Natural killer cell (primary cell): Measurements from ENCODE around the gene SEC24D. TPM values are rescaled to one million over a fixed set of nuclear protein-coding genes. Genes with fewer than 3 reads are reported as not detected.
"Not testable (repeated sequence)": the region's sequence is repeated elsewhere in the genome, so short reads cannot be mapped to it uniquely, and the experiment has no call there.

Source experiments
- ATAC-seq, 3 donors: fragments of 150-1000 bp in 2 of 3; fragments of 200-7000 bp in 1 of 3; cut with Tn5 transposase; 1 replicate in 1 of 3; 2 replicates in 2 of 3; pipeline ENCODE4 v1.10.0; 2021; ENCODE audit warnings: mild to moderate bottlenecking in 2 of 3, moderate library complexity in 2 of 3
- DNase-seq, 2 donors: peaks; one replicate each; pipeline versions ENCODE4 v3.0.0 to v3.0.0-alpha.2; 2013 to 2021; ENCODE audit warnings: mixed read lengths in 1 of 2
- H3K27ac ChIP-seq: one replicate; pipeline ENCODE4 v1.5.1; 2013; ENCODE audit warnings: mild to moderate bottlenecking, low read length
- H3K27me3 ChIP-seq: one replicate; pipeline ENCODE4 v1.6.1; 2013; ENCODE audit warnings: low read length; ENCODE audit not compliant: control insufficient read depth, insufficient read depth
- H3K36me3 ChIP-seq: one replicate; pipeline ENCODE4 v1.6.1; 2013; ENCODE audit warnings: low read length; ENCODE audit not compliant: control insufficient read depth, insufficient read depth
- H3K4me1 ChIP-seq: one replicate; pipeline ENCODE4 v1.6.1; 2013; ENCODE audit warnings: low read length; ENCODE audit not compliant: control insufficient read depth, insufficient read depth
- H3K4me3 ChIP-seq: one replicate; pipeline ENCODE4 v1.5.1; 2013; ENCODE audit warnings: low read length
- H3K9me3 ChIP-seq: one replicate; pipeline ENCODE4 v1.6.1; 2013; ENCODE audit warnings: low read length; ENCODE audit not compliant: control insufficient read depth, insufficient read depth
- H3K27ac Mint-ChIP-seq, 2 donors: one replicate each; pipeline ENCODE4 v1.8.0; 2022; ENCODE audit warnings: mild to moderate bottlenecking in 2 of 2, mixed read lengths in 2 of 2, moderate library complexity in 1 of 2
- H3K27me3 Mint-ChIP-seq, 2 donors: one replicate each; pipeline ENCODE4 v1.8.0; 2022; ENCODE audit warnings: low read depth in 2 of 2, mixed read lengths in 2 of 2
- H3K36me3 Mint-ChIP-seq: one replicate; pipeline ENCODE4 v1.8.0; 2022; ENCODE audit warnings: mixed read lengths
- H3K4me1 Mint-ChIP-seq, 2 donors: one replicate each; pipeline ENCODE4 v1.8.0; 2022; ENCODE audit warnings: mixed read lengths in 2 of 2
- H3K4me3 Mint-ChIP-seq: one replicate; pipeline ENCODE4 v1.8.0; 2022; ENCODE audit warnings: mild to moderate bottlenecking, moderate library complexity, mixed read lengths
- H3K9me3 Mint-ChIP-seq, 2 donors: one replicate each; pipeline ENCODE4 v1.8.0; 2022; ENCODE audit warnings: mixed read lengths in 2 of 2
- WGBS: methylation state at CpG from one replicate; pipeline ENCODE4 v1.1.7; 2013; ENCODE audit warnings: missing lambda C conversion rate; ENCODE audit not compliant: insufficient coverage; 5-methylcytosine and 5-hydroxymethylcytosine counted together
- intact Hi-C: fragments of 100-400 bp; cut with micrococcal nuclease; formaldehyde crosslinking; loops from one replicate; pipeline ENCODE4 v1.14.2; 2022
- total RNA-seq, 4 donors: library from RNA; stranded (reverse); fragments of 120-200 nt in 1 of 4; gene quantifications; one replicate each; pipeline versions ENCODE4 v1.2.3 to v1.2.4, GENCODE V29; 2013 to 2022
- TF ChIP-seq, protein P1 (sequence below): fragments of 200-600 bp; IDR thresholded peaks from one replicate; pipeline ENCODE4 v1.8.0; 2022; ENCODE audit warnings: antibody characterized with exemption

Gene SEC24D
- total RNA-seq, 3 donors from 2014 or later (not counting 1 experiment from before 2014, with no cell fraction given), result 32.7 to 50.2 (median 35.2) TPM

DNA sequence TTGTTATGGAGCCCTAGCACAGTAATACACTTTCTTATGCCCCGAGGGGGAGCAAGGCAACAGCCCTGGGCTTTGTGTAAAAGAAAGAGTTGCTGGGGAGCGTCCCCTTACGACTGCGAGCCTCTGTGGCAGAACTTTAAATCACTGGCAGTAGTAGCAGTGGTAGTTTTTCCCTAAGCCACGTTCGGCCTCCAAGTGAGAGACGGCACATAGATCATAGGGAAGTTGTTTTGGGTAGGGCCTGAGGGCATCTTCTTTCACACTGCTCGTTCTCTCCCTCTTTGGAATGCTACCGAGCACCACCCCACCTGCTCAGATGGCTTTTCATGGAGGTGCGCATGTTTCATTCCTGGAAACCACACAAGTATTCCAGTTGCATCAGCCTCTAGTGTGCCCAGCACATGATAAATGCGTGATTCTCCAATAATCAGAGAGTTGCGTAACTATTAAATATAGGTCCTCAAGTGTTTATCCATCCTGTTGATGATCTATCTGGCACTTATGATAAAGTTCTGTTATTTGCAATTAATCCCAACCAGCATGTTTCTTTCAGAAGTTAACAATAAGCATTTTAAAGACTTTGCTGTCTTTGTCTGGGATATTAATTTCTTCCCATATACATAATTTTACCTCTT lies 45.7 kb upstream of the SEC24D start:
- H3K4me3 Mint-ChIP-seq, result no peak overlapping the region
- intact Hi-C loops, result no loop called here
- ATAC-seq (no peak), DNase-seq (no peak)
- H3K36me3 ChIP-seq, result no peaks in the 10 kb centered on the region
- H3K4me1 ChIP-seq, result no peaks in the 10 kb centered on the region
- no peak overlapping the region for H3K4me3 ChIP-seq
- WGBS, result 93% methylated on average over 12 of the region's 12 CpGs
- H3K9me3 ChIP-seq, result no peaks in the 10 kb centered on the region
- no peak overlapping the region for H3K27ac ChIP-seq
- H3K36me3 Mint-ChIP-seq, result no peaks in the 10 kb centered on the region
- H3K27ac Mint-ChIP-seq, result no peak overlapping the region
- TF ChIP-seq, protein P1, sequence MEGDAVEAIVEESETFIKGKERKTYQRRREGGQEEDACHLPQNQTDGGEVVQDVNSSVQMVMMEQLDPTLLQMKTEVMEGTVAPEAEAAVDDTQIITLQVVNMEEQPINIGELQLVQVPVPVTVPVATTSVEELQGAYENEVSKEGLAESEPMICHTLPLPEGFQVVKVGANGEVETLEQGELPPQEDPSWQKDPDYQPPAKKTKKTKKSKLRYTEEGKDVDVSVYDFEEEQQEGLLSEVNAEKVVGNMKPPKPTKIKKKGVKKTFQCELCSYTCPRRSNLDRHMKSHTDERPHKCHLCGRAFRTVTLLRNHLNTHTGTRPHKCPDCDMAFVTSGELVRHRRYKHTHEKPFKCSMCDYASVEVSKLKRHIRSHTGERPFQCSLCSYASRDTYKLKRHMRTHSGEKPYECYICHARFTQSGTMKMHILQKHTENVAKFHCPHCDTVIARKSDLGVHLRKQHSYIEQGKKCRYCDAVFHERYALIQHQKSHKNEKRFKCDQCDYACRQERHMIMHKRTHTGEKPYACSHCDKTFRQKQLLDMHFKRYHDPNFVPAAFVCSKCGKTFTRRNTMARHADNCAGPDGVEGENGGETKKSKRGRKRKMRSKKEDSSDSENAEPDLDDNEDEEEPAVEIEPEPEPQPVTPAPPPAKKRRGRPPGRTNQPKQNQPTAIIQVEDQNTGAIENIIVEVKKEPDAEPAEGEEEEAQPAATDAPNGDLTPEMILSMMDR, result no peak
- H3K4me1 Mint-ChIP-seq, result no peaks in the 10 kb centered on the region
- H3K9me3 Mint-ChIP-seq, result no peaks in the 10 kb centered on the region
- no peaks in the 10 kb centered on the region for H3K27me3 ChIP-seq
- H3K27me3 Mint-ChIP-seq, result peaks cover 4 to 13% of the 10 kb centered on the region in 2 donors

DNA sequence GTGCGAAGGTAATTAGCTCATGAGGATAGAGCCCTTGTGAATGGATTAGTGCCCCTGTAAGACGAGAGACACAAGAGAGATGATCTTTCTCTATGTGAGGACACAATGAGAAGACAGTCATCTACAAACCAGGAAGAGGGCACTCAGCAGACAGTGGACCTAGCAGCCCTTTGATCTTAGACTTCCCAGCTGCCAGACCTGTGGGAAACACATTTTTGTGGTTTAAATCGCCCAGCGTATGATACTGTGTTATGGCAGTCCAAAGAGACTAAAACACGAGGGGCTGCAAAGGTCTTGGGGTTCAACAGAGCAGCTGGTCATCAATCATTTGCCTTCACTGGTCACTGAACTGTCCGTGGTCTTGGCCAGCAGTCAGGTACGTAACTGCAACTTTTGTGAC lies 43.5 kb upstream of the SEC24D start:
- Mint-ChIP-seq H3K9me3 (no peaks in the 10 kb centered on the region), H3K27me3 (peaks cover 0 to 25% of the 10 kb centered on the region in 2 donors), H3K36me3 (no peaks in the 10 kb centered on the region), H3K4me3 (no peak overlapping the region), H3K4me1 (no peaks in the 10 kb centered on the region), H3K27ac (no peak overlapping the region)
- 79% methylated on average over 7 of the region's 7 CpGs for WGBS
- TF ChIP-seq, protein P1, result no peak
- no peaks in the 10 kb centered on the region for H3K9me3 ChIP-seq
- no peak for DNase-seq
- intact Hi-C loops, result no loop called here
- H3K27me3 ChIP-seq, result no peaks in the 10 kb centered on the region
- ATAC-seq, result no peak
- no peak overlapping the region for H3K4me3 ChIP-seq
- no peak overlapping the region for H3K27ac ChIP-seq
- H3K4me1 ChIP-seq, result no peaks in the 10 kb centered on the region
- H3K36me3 ChIP-seq, result no peaks in the 10 kb centered on the region

DNA sequence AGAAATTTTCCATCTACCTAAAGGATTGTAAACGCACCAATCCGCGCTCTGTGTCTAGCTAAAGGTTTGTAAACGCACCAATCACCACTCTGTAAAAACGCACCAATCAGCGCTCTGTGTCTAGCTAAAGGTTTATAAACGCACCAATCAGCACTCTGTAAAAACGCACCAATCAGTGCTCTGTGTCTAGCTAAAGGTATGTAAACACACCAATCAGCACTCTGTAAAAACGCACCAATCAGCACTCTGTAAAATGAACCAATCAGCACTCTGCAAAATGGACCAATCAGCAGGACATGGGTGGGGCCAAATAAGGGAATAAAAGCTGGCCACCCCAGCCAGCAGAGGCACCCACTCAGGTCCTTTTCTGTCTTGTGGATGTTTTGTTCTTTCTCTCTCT lies 42.6 kb upstream of the SEC24D start:
- H3K36me3 ChIP-seq, ATAC-seq, H3K36me3 Mint-ChIP-seq, intact Hi-C loops, H3K4me1 Mint-ChIP-seq, H3K4me3 Mint-ChIP-seq, H3K27ac ChIP-seq, H3K27me3 ChIP-seq, H3K4me3 ChIP-seq, H3K4me1 ChIP-seq, DNase-seq, H3K9me3 Mint-ChIP-seq, H3K27ac Mint-ChIP-seq, H3K9me3 ChIP-seq: not testable (repeated sequence)
- 98% methylated on average over 9 of the region's 9 CpGs for WGBS
- peaks cover 0 to 34% of the 10 kb centered on the region in 2 donors for H3K27me3 Mint-ChIP-seq

DNA sequence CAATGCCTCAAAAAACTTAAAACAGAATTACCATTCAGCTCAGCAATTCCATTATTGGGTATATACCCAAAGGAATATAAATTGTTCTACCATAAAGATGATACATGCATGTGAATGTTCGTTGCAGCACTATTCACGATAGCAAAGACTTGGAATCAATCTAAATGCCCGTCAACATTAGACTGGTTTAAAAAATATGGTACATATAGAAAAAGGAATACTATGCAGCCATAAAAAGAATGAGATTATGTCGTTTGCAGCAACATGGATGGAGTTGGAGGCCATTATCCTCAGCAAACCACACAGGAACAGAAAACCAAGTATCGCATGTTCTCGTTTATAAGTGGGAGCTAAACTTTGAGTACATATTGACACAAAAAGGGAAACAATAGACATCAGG lies 41.9 kb upstream of the SEC24D start:
- peaks cover 0 to 41% of the 10 kb centered on the region in 2 donors for H3K27me3 Mint-ChIP-seq
- Histone ChIP-seq H3K4me3 (no peak overlapping the region), H3K36me3 (no peaks in the 10 kb centered on the region), H3K9me3 (no peaks in the 10 kb centered on the region), H3K4me1 (no peaks in the 10 kb centered on the region), H3K27me3 (no peaks in the 10 kb centered on the region), H3K27ac (no peak overlapping the region)
- H3K9me3 Mint-ChIP-seq, result no peaks in the 10 kb centered on the region
- H3K36me3 Mint-ChIP-seq, result no peaks in the 10 kb centered on the region
- no peak for DNase-seq
- H3K4me3 Mint-ChIP-seq, result no peak overlapping the region
- TF ChIP-seq, protein P1, result no peak
- no peak for ATAC-seq
- WGBS, result 85% methylated on average over 5 of the region's 6 CpGs
- H3K27ac Mint-ChIP-seq, result no peak overlapping the region
- intact Hi-C loops, result no loop called here
- H3K4me1 Mint-ChIP-seq, result no peaks in the 10 kb centered on the region
